ENCODE results near the gene ZNF282.
A peak's percentile ranks its signal among the peaks of the same experiment; 100 is the strongest.
"Not testable (repeated sequence)": the region's sequence is repeated elsewhere in the genome, so short reads cannot be mapped to it uniquely, and the experiment has no call there.

The ZNF282 gene

GRCh38 chr7:149253665-149254064, 58.3 kb downstream of the ZNF282 start:
- DNase-seq (ENCODE audit: low read depth in 4 of 4, low spot score in 1 of 4), result no peak

GRCh38 chr7:149254181-149254858, 59.0 kb downstream of the ZNF282 start:
- no peak for DNase-seq (ENCODE audit: low read depth in 4 of 4, low spot score in 1 of 4)

GRCh38 chr7:149255174-149255573, 59.8 kb downstream of the ZNF282 start:
- no peak for DNase-seq (ENCODE audit: low read depth in 4 of 4, low spot score in 1 of 4)

- DNase-seq (ENCODE audit: low read depth in 4 of 4, low spot score in 1 of 4), result no peak
Measured at GRCh38 chr7:149256568-149256967, 61.2 kb downstream of the ZNF282 start.

- DNase-seq (ENCODE audit: low read depth in 4 of 4, low spot score in 1 of 4), result no peak
Measured at GRCh38 chr7:149257146-149257545, 61.8 kb downstream of the ZNF282 start.

GRCh38 chr7:149261316-149261828, 66.0 kb downstream of the ZNF282 start:
- no peak for DNase-seq (ENCODE audit: low read depth in 4 of 4, low spot score in 1 of 4)

- peak; percentile 57 to 75 (median 67) for DNase-seq (ENCODE audit: low read depth in 4 of 4, low spot score in 1 of 4)
Measured at GRCh38 chr7:149261829-149262617, 66.7 kb downstream of the ZNF282 start, which contains the start of gene ZNF783. TSS of gene ZNF783 (plus strand) at chr7:149262196. CDS start at chr7:149262334, 138 bp downstream.

- DNase-seq (ENCODE audit: low read depth in 4 of 4, low spot score in 1 of 4), result no peak
Measured at GRCh38 chr7:149266451-149266850, 71.1 kb downstream of the ZNF282 start.

- no peak for DNase-seq (ENCODE audit: low read depth in 4 of 4, low spot score in 1 of 4)
Measured at GRCh38 chr7:149267733-149268132, 72.4 kb downstream of the ZNF282 start.

- DNase-seq (ENCODE audit: low read depth in 4 of 4, low spot score in 1 of 4), result not testable (repeated sequence)
Measured at GRCh38 chr7:149274424-149274823, 79.1 kb downstream of the ZNF282 start.

All from stimulated activated CD4-positive, alpha-beta T cell treated with anti-CD3 and anti-CD28 coated beads, Interleukin-1b, Interleukin-23, amount 100 ng/mL, for 24 hours (primary cell).